Muscle of leg (tissue), 11 donors: Measurements from ENCODE around the gene SNAP25. TPM values are rescaled to one million over a fixed set of nuclear protein-coding genes. Genes with fewer than 3 reads are reported as not detected.

Source experiments
- DNase-seq: peaks from one replicate; pipeline ENCODE4 v3.0.0; 2013
- H3K27ac ChIP-seq: one replicate; pipeline ENCODE4 v1.5.1; 2013; ENCODE audit warnings: mild to moderate bottlenecking, low read length, control low read depth
- H3K27me3 ChIP-seq: one replicate; pipeline ENCODE4 v1.6.1; 2013; ENCODE audit warnings: low read length; ENCODE audit not compliant: control insufficient read depth, insufficient read depth
- H3K36me3 ChIP-seq: one replicate; pipeline ENCODE4 v1.6.1; 2013; ENCODE audit warnings: low read length; ENCODE audit not compliant: control insufficient read depth, insufficient read depth
- H3K4me1 ChIP-seq: one replicate; pipeline ENCODE4 v1.6.1; 2013; ENCODE audit warnings: low read length; ENCODE audit not compliant: control insufficient read depth, insufficient read depth
- H3K4me3 ChIP-seq: one replicate; pipeline ENCODE4 v1.5.1; 2013; ENCODE audit warnings: low read length, control low read depth
- H3K9me3 ChIP-seq: replicated peaks from 2 replicates; pipeline ENCODE4 v1.6.1; 2013; ENCODE audit warnings: low read depth, low read length; ENCODE audit not compliant: control insufficient read depth
- WGBS: methylation state at CpG from one replicate; pipeline ENCODE4 v1.1.5; 2013; ENCODE audit warnings: missing lambda C conversion rate; ENCODE audit not compliant: insufficient coverage; 5-methylcytosine and 5-hydroxymethylcytosine counted together
- polyA plus RNA-seq, 8 donors: library from polyadenylated mRNA; unstranded; fragments of 120-200 nt; gene quantifications; one replicate each; pipeline versions ENCODE4 v1.2.1 to v1.2.3, GENCODE V29; 2013; ENCODE audit warnings: inconsistent platforms in 1 of 8, low replicate concordance in 1 of 8; ENCODE audit not compliant: insufficient read length in 8 of 8, insufficient read depth in 1 of 8
- total RNA-seq: library from RNA; stranded (reverse); fragments of 120-200 nt; gene quantifications from one replicate; pipeline ENCODE4 v1.2.4, GENCODE V29; 2013

Gene SNAP25
- total and polyA plus RNA-seq, 9 donors, result 3.1 to 7.5 (median 5.1) TPM

GRCh38 chr20:10236540-10237533 lies 18.2 kb downstream of the SNAP25 start:
- H3K36me3 ChIP-seq, result no peaks in the 10 kb centered on the region
- peak; percentile 23 for DNase-seq
- H3K4me3 ChIP-seq, result no peak overlapping the region
- no peak overlapping the region for H3K27ac ChIP-seq
- peaks cover 4% of the 10 kb centered on the region for H3K4me1 ChIP-seq
- no peaks in the 10 kb centered on the region for H3K9me3 ChIP-seq
- 57% methylated on average over 8 of the region's 10 CpGs for WGBS
- no peaks in the 10 kb centered on the region for H3K27me3 ChIP-seq

- no peak overlapping the region for H3K27ac ChIP-seq
- H3K36me3 ChIP-seq, result no peaks in the 10 kb centered on the region
- WGBS, result 43% methylated on average over 4 of the region's 4 CpGs
- peaks cover 4% of the 10 kb centered on the region for H3K4me1 ChIP-seq
- H3K27me3 ChIP-seq, result no peaks in the 10 kb centered on the region
- DNase-seq, result peak; percentile 21
- no peaks in the 10 kb centered on the region for H3K9me3 ChIP-seq
- no peak overlapping the region for H3K4me3 ChIP-seq
Observed at GRCh38 chr20:10239954-10240353, 21.3 kb downstream of the SNAP25 start.

- no peak overlapping the region for H3K27ac ChIP-seq
- H3K9me3 ChIP-seq, result no peaks in the 10 kb centered on the region
- no peak for DNase-seq
- no peak overlapping the region for H3K4me3 ChIP-seq
- peaks cover 4% of the 10 kb centered on the region for H3K4me1 ChIP-seq
- no peaks in the 10 kb centered on the region for H3K27me3 ChIP-seq
- H3K36me3 ChIP-seq, result no peaks in the 10 kb centered on the region
- WGBS, result 68% methylated on average over 5 of the region's 8 CpGs
Observed at GRCh38 chr20:10240655-10241054, 22.0 kb downstream of the SNAP25 start.

GRCh38 chr20:10242166-10242565 lies 23.5 kb downstream of the SNAP25 start:
- peaks cover 4% of the 10 kb centered on the region for H3K4me1 ChIP-seq
- no peaks in the 10 kb centered on the region for H3K36me3 ChIP-seq
- H3K27me3 ChIP-seq, result no peaks in the 10 kb centered on the region
- no peak overlapping the region for H3K27ac ChIP-seq
- H3K4me3 ChIP-seq, result no peak overlapping the region
- WGBS, result 43% methylated on average over 2 of the region's 2 CpGs
- H3K9me3 ChIP-seq, result no peaks in the 10 kb centered on the region
- DNase-seq, result no peak

GRCh38 chr20:10247440-10247839 lies 28.8 kb downstream of the SNAP25 start:
- H3K27ac ChIP-seq, result no peak overlapping the region
- no peak for DNase-seq
- no CpG with 5 or more reads among the region's 3 CpGs for WGBS
- no peaks in the 10 kb centered on the region for H3K27me3 ChIP-seq
- H3K9me3 ChIP-seq, result no peaks in the 10 kb centered on the region
- no peaks in the 10 kb centered on the region for H3K4me1 ChIP-seq
- H3K36me3 ChIP-seq, result no peaks in the 10 kb centered on the region
- H3K4me3 ChIP-seq, result no peak overlapping the region

GRCh38 chr20:10249048-10249770 lies 30.6 kb downstream of the SNAP25 start:
- Histone ChIP-seq H3K9me3 (no peaks in the 10 kb centered on the region), H3K27me3 (no peaks in the 10 kb centered on the region), H3K27ac (no peak overlapping the region), H3K4me3 (no peak overlapping the region), H3K4me1 (no peaks in the 10 kb centered on the region), H3K36me3 (no peaks in the 10 kb centered on the region)
- no CpG with 5 or more reads among the region's 6 CpGs for WGBS
- DNase-seq, result no peak

GRCh38 chr20:10249822-10250221 lies 31.2 kb downstream of the SNAP25 start:
- no CpG with 5 or more reads among the region's 2 CpGs for WGBS
- no peaks in the 10 kb centered on the region for H3K4me1 ChIP-seq
- H3K9me3 ChIP-seq, result no peaks in the 10 kb centered on the region

GRCh38 chr20:10250902-10251301 lies 32.3 kb downstream of the SNAP25 start:
- no peaks in the 10 kb centered on the region for H3K9me3 ChIP-seq
- no CpG with 5 or more reads among the region's 5 CpGs for whole genome bisulfite sequencing
- H3K4me1 ChIP-seq, result no peaks in the 10 kb centered on the region
- no peak for DNase-seq
- no peak overlapping the region for H3K4me3 ChIP-seq
- no peaks in the 10 kb centered on the region for H3K36me3 ChIP-seq
- H3K27ac ChIP-seq, result no peak overlapping the region
- H3K27me3 ChIP-seq, result no peaks in the 10 kb centered on the region

More at GRCh38 chr20:10249822-10250221, 31.2 kb downstream of the SNAP25 start:
- no peaks in the 10 kb centered on the region for H3K36me3 ChIP-seq
- DNase-seq, result no peak
- no peak overlapping the region for H3K4me3 ChIP-seq
- no peaks in the 10 kb centered on the region for H3K27me3 ChIP-seq
- H3K27ac ChIP-seq, result no peak overlapping the region

- H3K9me3 ChIP-seq, result no peaks in the 10 kb centered on the region
- 63% methylated on average over 2 of the region's 3 CpGs for WGBS
- no peak overlapping the region for H3K27ac ChIP-seq
- H3K4me1 ChIP-seq, result no peaks in the 10 kb centered on the region
- H3K36me3 ChIP-seq, result no peaks in the 10 kb centered on the region
- DNase-seq, result no peak
- no peak overlapping the region for H3K4me3 ChIP-seq
- H3K27me3 ChIP-seq, result no peaks in the 10 kb centered on the region
Observed at GRCh38 chr20:10253780-10254179, 35.1 kb downstream of the SNAP25 start.

- Histone ChIP-seq H3K4me1 (no peaks in the 10 kb centered on the region), H3K36me3 (no peaks in the 10 kb centered on the region), H3K27me3 (no peaks in the 10 kb centered on the region), H3K27ac (no peak overlapping the region), H3K9me3 (no peaks in the 10 kb centered on the region), H3K4me3 (no peak overlapping the region)
- DNase-seq, result no peak
- no CpG with 5 or more reads among the region's 1 CpG for WGBS
Observed at GRCh38 chr20:10255846-10256245, 37.2 kb downstream of the SNAP25 start.
